PC-3 (cell line): Measurements from ENCODE around the gene LRP1B.

Experiments used
- CTCF ChIP-seq: fragments of 300-600 bp; sonication (generic); conservative IDR thresholded peaks from 2 replicates; pipeline ENCODE4 v1.5.1; 2017; ENCODE audit warnings: antibody characterized with exemption, low read depth, mild to moderate bottlenecking, low read length
- EZH2 ChIP-seq: fragments of 300-600 bp; sonication (generic); IDR thresholded peaks from one replicate; pipeline ENCODE4 v1.6.1; 2017; ENCODE audit warnings: antibody characterized with exemption, mild to moderate bottlenecking, low read length; ENCODE audit not compliant: unreplicated experiment
- EZH2phosphoT487 ChIP-seq: fragments of 300-600 bp; sonication (generic); IDR thresholded peaks from 2 replicates; pipeline ENCODE4 v1.6.1; 2018; ENCODE audit warnings: mild to moderate bottlenecking, antibody characterized with exemption, low read length, borderline replicate concordance

- TF ChIP-seq CTCF (no peak), EZH2 (no peak), EZH2phosphoT487 (no peak)
Observed at GRCh38 chr2:141201016-141201565, 929.7 kb downstream of the LRP1B start.
